ENCODE measurements around the gene CLASRP. TPM values are rescaled to one million over a fixed set of nuclear protein-coding genes. Genes with fewer than 3 reads are reported as not detected.

The CLASRP gene, protein sequence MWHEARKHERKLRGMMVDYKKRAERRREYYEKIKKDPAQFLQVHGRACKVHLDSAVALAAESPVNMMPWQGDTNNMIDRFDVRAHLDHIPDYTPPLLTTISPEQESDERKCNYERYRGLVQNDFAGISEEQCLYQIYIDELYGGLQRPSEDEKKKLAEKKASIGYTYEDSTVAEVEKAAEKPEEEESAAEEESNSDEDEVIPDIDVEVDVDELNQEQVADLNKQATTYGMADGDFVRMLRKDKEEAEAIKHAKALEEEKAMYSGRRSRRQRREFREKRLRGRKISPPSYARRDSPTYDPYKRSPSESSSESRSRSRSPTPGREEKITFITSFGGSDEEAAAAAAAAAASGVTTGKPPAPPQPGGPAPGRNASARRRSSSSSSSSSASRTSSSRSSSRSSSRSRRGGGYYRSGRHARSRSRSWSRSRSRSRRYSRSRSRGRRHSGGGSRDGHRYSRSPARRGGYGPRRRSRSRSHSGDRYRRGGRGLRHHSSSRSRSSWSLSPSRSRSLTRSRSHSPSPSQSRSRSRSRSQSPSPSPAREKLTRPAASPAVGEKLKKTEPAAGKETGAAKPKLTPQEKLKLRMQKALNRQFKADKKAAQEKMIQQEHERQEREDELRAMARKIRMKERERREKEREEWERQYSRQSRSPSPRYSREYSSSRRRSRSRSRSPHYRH
- 22.8 TPM for total RNA-seq
- 10 to 100 TPM; 38.2 to 56.2 (median 45.6) TPM for polyA plus RNA-seq (ENCODE audit: insufficient read depth in 1 of 8, insufficient read length in 8 of 8, low replicate concordance in 1 of 8)
- long read RNA-seq, donor 1, partial matches to known transcripts: 0 of 4 reads
- long read RNA-seq, donor 1, other reads (novel, unspliced or antisense): 0 of 4 reads
- long read RNA-seq, donor 2: 0 reads
- long read RNA-seq, donor 3, partial matches to known transcripts: 0 of 2 reads
- long read RNA-seq, donor 3, other reads (novel, unspliced or antisense): 0 of 2 reads
- long read RNA-seq, donor 4, partial matches to known transcripts: 0 of 2 reads
- long read RNA-seq, donor 4, other reads (novel, unspliced or antisense): 0 of 2 reads
- long read RNA-seq, donor 5, partial matches to known transcripts: 0 of 5 reads
- long read RNA-seq, donor 5, other reads (novel, unspliced or antisense): 0 of 5 reads
- long read RNA-seq, donor 6, partial matches to known transcripts: 0 of 5 reads
- long read RNA-seq, donor 6, other reads (novel, unspliced or antisense): 0 of 5 reads
- long read RNA-seq, donor 7, partial matches to known transcripts: 0 of 7 reads
- long read RNA-seq, donor 7, other reads (novel, unspliced or antisense): 0 of 7 reads
- long read RNA-seq, donor 8, partial matches to known transcripts: 0 of 2 reads
- long read RNA-seq, donor 8, other reads (novel, unspliced or antisense): 0 of 2 reads
- long read RNA-seq, donor 9, partial matches to known transcripts: 0 of 7 reads
- long read RNA-seq, donor 9, other reads (novel, unspliced or antisense): 0 of 7 reads
- long read RNA-seq, donor 10, partial matches to known transcripts: 0 of 6 reads
- long read RNA-seq, donor 10, other reads (novel, unspliced or antisense): 0 of 6 reads
- long read RNA-seq, donor 11, partial matches to known transcripts: 0 of 5 reads
- long read RNA-seq, donor 11, other reads (novel, unspliced or antisense): 0 of 5 reads

DNA sequence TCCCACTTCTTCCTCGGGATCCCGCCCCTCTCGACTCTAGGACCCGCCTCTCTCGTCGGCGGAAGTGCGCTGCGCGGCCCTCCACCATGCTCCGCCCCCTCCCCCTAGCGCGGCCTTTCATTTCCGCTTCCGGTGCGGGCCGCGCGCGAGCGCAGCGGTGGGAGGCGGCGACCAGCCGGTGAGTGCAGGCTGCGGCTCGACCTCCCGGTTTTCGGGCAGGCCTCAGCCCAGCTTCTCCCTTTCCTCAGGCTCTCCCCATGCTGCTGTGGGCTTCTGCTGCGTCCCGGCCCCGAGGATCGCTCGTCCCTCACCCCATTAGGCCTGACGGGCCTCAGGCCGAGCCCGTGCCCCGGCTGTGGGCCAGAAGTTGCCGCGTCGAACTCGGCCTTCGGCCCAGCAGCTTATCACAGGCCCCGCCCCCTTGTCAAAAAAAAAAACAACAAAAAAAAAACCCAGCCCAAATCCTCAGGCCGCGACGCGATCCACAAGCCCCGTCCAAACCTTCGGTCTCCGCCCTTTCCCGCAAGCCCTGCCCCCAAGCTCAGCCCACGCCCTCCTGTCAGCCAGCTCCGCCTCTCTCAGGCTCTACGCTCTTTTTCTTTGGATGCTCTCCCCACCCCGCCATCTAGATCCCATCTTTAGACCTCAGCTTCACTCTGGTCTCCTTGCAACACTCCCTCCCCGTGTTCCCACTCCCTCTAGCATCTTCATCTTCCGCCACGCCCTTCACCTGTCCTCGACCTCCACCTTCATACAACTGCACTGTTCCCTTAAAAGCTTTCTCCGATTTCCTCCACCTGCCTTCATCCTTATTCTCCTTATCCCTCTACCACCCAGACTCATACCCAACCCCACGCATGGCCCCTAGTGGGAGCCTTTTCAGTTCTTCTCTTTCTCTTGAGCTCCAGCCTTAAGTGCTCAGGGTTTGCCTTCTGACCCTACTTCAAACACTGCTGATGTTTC is at the start of gene CLASRP:
Gene CLASRP, plus strand, starts transcription at position 115 of the 963 bp plus-strand sequence. CDS start 1,168 bp downstream, outside the sequence.
- Histone ChIP-seq H3K27me3 (ENCODE audit: control insufficient read depth, insufficient read depth, low read length) (no peaks in the 10 kb centered on the region), H3K9me3 (replicated peaks; ENCODE audit: control insufficient read depth, low read depth, low read length) (no peaks in the 10 kb centered on the region), H3K36me3 (ENCODE audit: control insufficient read depth, insufficient read depth, low read length) (peaks cover 54% of the 10 kb centered on the region), H3K27ac (ENCODE audit: low read length) (peak within 1 kb of the TSS; percentile 91), H3K4me3 (ENCODE audit: low read length) (peak within 1 kb of the TSS; percentile 75), H3K4me1 (ENCODE audit: control insufficient read depth, insufficient read depth, low read length) (peaks cover 15% of the 10 kb centered on the region)
- WGBS (ENCODE audit: insufficient coverage): 2% methylated on average over 62 of the region's 62 CpGs
- DNase-seq: peak; percentile 97

DNA sequence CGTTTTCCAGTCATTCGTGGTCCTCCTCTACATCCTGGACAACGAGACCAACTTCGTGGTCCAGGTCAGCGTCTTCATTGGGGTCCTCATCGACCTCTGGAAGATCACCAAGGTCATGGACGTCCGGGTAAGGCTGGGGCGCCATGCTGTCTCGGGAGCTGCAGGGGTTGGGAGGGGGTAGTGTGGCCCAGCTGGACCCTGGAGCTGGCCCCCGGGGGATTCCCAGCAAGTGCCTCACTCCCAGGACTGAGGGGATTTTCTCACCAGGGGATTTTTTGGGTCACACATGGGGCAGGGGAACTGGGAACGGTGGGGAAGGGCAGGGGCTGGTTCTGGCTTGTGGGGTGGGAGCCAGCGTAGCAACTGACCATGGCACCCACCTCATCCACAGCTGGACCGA is 48.4 kb upstream of the CLASRP start:
- DNase-seq: no peak
- H3K9me3 ChIP-seq (replicated peaks; ENCODE audit: control insufficient read depth, low read depth, low read length): no peaks in the 10 kb centered on the region
- peaks cover 85% of the 10 kb centered on the region for H3K36me3 ChIP-seq (ENCODE audit: control insufficient read depth, insufficient read depth, low read length)
- H3K27me3 ChIP-seq (ENCODE audit: control insufficient read depth, insufficient read depth, low read length): no peaks in the 10 kb centered on the region
- WGBS (ENCODE audit: insufficient coverage): 91% methylated on average over 12 of the region's 14 CpGs
- no peaks in the 10 kb centered on the region for H3K4me1 ChIP-seq (ENCODE audit: control insufficient read depth, insufficient read depth, low read length)
- H3K27ac ChIP-seq (ENCODE audit: low read length): no peak overlapping the region
- H3K4me3 ChIP-seq (ENCODE audit: low read length): no peak overlapping the region

DNA sequence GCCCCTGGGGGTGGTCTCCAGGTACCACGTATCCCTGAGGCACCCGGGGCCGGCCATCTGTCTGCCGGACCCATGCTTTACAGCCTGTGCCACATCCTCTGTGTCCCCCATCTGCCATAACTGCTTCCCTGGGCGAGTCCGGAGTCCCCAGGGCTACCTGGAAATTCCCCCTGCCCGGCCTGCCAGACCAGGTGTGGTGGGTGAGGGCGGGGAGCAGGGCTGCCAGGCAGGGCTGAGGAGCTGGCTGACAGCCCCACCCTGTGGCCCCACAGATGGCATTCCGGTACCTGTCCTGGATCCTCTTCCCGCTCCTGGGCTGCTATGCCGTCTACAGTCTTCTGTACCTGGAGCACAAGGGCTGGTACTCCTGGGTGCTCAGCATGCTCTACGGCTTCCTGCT is 47.9 kb upstream of the CLASRP start:
- H3K27ac ChIP-seq (ENCODE audit: low read length): no peak overlapping the region
- no peak overlapping the region for H3K4me3 ChIP-seq (ENCODE audit: low read length)
- peaks cover 80% of the 10 kb centered on the region for H3K36me3 ChIP-seq (ENCODE audit: control insufficient read depth, insufficient read depth, low read length)
- no peaks in the 10 kb centered on the region for H3K9me3 ChIP-seq (replicated peaks; ENCODE audit: control insufficient read depth, low read depth, low read length)
- H3K4me1 ChIP-seq (ENCODE audit: control insufficient read depth, insufficient read depth, low read length): no peaks in the 10 kb centered on the region
- WGBS (ENCODE audit: insufficient coverage): 97% methylated on average over 12 of the region's 12 CpGs
- no peak for DNase-seq
- no peaks in the 10 kb centered on the region for H3K27me3 ChIP-seq (ENCODE audit: control insufficient read depth, insufficient read depth, low read length)

DNA sequence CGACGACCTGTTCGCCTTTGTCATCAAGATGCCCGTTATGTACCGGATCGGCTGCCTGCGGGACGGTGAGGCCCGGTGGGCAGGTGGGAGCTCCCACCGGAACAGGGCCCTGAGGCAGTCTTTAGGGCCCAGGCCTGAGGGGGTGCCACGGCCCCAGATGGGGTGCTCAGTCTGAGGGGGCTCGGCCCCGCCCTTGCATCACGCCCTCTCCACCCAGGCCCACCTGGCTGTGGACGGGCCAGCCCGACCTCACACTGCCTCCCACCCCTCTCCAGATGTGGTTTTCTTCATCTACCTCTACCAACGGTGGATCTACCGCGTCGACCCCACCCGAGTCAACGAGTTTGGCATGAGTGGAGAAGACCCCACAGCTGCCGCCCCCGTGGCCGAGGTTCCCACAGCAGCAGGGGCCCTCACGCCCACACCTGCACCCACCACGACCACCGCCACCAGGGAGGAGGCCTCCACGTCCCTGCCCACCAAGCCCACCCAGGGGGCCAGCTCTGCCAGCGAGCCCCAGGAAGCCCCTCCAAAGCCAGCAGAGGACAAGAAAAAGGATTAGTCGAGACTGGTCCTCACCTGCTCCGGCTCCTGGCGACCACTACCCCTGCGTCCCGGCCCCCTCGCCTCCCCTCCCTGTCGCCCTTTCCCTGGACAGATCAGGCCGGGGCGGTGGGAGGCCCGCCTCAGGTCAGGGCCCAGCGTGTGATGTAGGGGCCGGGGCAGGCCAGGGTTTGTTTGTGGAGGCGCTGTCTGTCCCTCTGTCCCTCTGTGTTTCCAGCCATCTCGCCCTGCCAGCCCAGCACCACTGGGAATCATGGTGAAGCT is 46.3 kb upstream of the CLASRP start:
- 89% methylated on average over 41 of the region's 44 CpGs for WGBS (ENCODE audit: insufficient coverage)
- peaks cover 2% of the 10 kb centered on the region for H3K4me1 ChIP-seq (ENCODE audit: control insufficient read depth, insufficient read depth, low read length)
- H3K9me3 ChIP-seq (replicated peaks; ENCODE audit: control insufficient read depth, low read depth, low read length): no peaks in the 10 kb centered on the region
- H3K27ac ChIP-seq (ENCODE audit: low read length): no peak overlapping the region
- no peaks in the 10 kb centered on the region for H3K27me3 ChIP-seq (ENCODE audit: control insufficient read depth, insufficient read depth, low read length)
- peaks cover 65% of the 10 kb centered on the region for H3K36me3 ChIP-seq (ENCODE audit: control insufficient read depth, insufficient read depth, low read length)
- no peak overlapping the region for H3K4me3 ChIP-seq (ENCODE audit: low read length)
- DNase-seq: no peak

DNA sequence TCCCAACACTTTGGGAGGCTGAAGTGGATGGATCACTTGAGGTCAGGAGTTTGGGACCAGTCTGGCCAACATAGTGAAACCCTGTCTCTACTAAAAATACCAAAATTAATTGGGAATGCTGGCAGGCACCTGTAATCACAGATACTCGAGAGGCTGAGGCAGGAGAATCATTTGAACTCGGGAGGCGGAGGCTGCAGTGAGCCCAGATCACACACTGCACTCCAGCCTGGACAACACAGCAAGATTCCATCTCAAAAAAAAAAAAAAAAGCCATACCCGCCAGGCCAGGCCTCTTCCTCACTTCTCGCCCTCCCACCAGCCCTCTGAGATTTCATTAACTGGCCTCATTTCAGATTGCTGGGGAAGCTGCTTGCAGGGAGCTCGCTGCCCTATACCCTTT is 45.3 kb upstream of the CLASRP start:
- no peak overlapping the region for H3K4me3 ChIP-seq (ENCODE audit: low read length)
- no peaks in the 10 kb centered on the region for H3K27me3 ChIP-seq (ENCODE audit: control insufficient read depth, insufficient read depth, low read length)
- 87% methylated on average over 5 of the region's 6 CpGs for WGBS (ENCODE audit: insufficient coverage)
- H3K36me3 ChIP-seq (ENCODE audit: control insufficient read depth, insufficient read depth, low read length): peaks cover 56% of the 10 kb centered on the region
- no peak for DNase-seq
- H3K9me3 ChIP-seq (replicated peaks; ENCODE audit: control insufficient read depth, low read depth, low read length): no peaks in the 10 kb centered on the region
- H3K4me1 ChIP-seq (ENCODE audit: control insufficient read depth, insufficient read depth, low read length): peaks cover 2% of the 10 kb centered on the region
- H3K27ac ChIP-seq (ENCODE audit: low read length): no peak overlapping the region

DNA sequence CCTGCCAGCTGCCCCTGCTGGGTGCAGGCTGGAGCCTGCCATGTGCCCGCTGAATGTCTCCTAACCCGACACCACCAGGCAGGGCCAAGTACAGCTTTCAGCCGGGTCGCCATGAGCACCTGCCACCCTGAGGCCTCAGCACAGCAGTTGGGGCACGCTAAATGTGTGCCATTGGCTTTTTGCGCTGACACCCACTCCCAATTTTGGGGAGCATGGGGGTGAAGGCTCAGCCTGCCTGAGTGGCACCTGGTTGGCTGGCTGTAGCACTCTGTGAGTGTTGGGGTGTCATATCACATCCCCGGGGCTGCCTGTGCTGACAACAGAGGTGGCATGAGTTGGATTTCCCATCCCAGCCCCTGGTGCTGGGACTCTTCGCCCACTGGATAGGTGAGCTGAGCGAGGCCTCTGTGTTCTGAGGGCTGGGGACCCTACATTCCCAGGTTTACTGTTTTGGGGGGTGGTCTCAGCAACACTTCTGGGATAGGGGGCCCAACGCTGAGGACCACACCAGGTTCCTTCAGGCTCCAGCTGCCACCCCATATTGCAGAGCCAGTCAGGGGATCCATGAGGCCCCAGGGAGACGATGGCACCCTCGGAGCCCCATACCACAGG is 44.8 kb upstream of the CLASRP start:
- Histone ChIP-seq H3K27me3 (ENCODE audit: control insufficient read depth, insufficient read depth, low read length) (no peaks in the 10 kb centered on the region), H3K27ac (ENCODE audit: low read length) (no peak overlapping the region), H3K36me3 (ENCODE audit: control insufficient read depth, insufficient read depth, low read length) (peaks cover 51% of the 10 kb centered on the region), H3K9me3 (replicated peaks; ENCODE audit: control insufficient read depth, low read depth, low read length) (no peaks in the 10 kb centered on the region), H3K4me3 (ENCODE audit: low read length) (no peak overlapping the region), H3K4me1 (ENCODE audit: control insufficient read depth, insufficient read depth, low read length) (peaks cover 2% of the 10 kb centered on the region)
- WGBS (ENCODE audit: insufficient coverage): 91% methylated on average over 9 of the region's 12 CpGs
- DNase-seq: no peak

DNA sequence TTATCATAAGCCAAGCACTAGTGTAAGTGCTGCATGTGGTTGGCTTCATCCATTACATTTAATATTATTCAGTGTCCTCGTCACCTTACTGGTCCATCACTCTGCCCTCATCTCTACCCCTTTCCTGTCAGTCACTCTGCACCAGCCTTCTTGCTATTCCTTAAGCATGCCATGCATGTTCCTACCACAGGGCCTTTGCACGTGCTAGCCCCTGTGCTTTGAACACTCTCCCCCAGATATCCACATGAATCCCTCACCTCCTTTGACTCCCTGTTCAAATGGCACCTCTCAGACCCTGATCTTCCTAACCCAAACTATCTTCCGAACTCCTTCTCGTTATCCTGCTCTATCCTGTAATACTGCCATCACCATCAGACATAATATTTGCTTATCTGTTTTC is 40.8 kb upstream of the CLASRP start:
- Histone ChIP-seq H3K9me3 (replicated peaks; ENCODE audit: control insufficient read depth, low read depth, low read length) (no peaks in the 10 kb centered on the region), H3K4me1 (ENCODE audit: control insufficient read depth, insufficient read depth, low read length) (peaks cover 14% of the 10 kb centered on the region), H3K4me3 (ENCODE audit: low read length) (no peak overlapping the region), H3K27me3 (ENCODE audit: control insufficient read depth, insufficient read depth, low read length) (no peaks in the 10 kb centered on the region), H3K27ac (ENCODE audit: low read length) (no peak overlapping the region), H3K36me3 (ENCODE audit: control insufficient read depth, insufficient read depth, low read length) (peaks cover 11% of the 10 kb centered on the region)
- DNase-seq: no peak
- WGBS (ENCODE audit: insufficient coverage): 89% methylated on average over 4 of the region's 4 CpGs

All from muscle of leg (tissue), 16 donors.